SU-DHL-6 (cell line): Measurements from ENCODE around the gene EP300.

Experiments
- EZH2phosphoT487 ChIP-seq: fragments of 200-600 bp; sonication (generic), shearing (Covaris generic); conservative IDR thresholded peaks from 2 replicates; pipeline ENCODE4 v1.6.1; 2018; ENCODE audit warnings: mild to moderate bottlenecking, antibody characterized with exemption, low read length, moderate library complexity, mixed read lengths
- TF ChIP-seq, protein P1 (sequence below): fragments of 200-600 bp; sonication (generic); IDR thresholded peaks from one replicate; pipeline ENCODE4 v1.5.1; 2017; ENCODE audit warnings: antibody characterized with exemption, mild to moderate bottlenecking, low read length, moderate library complexity; ENCODE audit not compliant: insufficient read depth, poor library complexity, severe bottlenecking

DNA sequence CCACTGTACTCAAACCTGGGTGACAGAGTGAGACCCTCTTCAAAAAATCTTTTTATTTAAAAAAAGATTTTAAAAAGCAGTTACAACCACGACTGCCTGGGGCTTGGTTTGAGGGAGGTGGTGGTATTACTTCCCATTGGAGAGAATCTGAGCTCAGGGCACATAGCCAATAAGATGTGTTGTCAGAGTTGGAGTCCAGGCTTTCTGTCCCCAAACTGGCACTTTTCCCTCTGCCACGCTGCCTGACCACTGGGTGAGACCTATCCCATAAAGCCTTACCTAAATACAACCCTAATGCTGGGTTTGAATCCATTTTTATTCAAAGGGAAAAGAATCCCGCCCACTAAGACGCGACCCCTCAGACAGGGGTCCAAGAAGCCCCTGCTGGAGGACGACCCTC, 136.8 kb downstream of the EP300 start:
- TF ChIP-seq, protein P1, sequence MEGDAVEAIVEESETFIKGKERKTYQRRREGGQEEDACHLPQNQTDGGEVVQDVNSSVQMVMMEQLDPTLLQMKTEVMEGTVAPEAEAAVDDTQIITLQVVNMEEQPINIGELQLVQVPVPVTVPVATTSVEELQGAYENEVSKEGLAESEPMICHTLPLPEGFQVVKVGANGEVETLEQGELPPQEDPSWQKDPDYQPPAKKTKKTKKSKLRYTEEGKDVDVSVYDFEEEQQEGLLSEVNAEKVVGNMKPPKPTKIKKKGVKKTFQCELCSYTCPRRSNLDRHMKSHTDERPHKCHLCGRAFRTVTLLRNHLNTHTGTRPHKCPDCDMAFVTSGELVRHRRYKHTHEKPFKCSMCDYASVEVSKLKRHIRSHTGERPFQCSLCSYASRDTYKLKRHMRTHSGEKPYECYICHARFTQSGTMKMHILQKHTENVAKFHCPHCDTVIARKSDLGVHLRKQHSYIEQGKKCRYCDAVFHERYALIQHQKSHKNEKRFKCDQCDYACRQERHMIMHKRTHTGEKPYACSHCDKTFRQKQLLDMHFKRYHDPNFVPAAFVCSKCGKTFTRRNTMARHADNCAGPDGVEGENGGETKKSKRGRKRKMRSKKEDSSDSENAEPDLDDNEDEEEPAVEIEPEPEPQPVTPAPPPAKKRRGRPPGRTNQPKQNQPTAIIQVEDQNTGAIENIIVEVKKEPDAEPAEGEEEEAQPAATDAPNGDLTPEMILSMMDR: no peak
- TF ChIP-seq EZH2phosphoT487: no peak
